PC-3 (cell line): ENCODE data around the gene PPP1R26.

Experiments
- EZH2 ChIP-seq: fragments of 300-600 bp; sonication (generic); IDR thresholded peaks from one replicate; pipeline ENCODE4 v1.6.1; 2017; ENCODE audit warnings: antibody characterized with exemption, mild to moderate bottlenecking, low read length; ENCODE audit not compliant: unreplicated experiment
- TF ChIP-seq, protein P1 (sequence below): fragments of 300-600 bp; sonication (generic); conservative IDR thresholded peaks from 2 replicates; pipeline ENCODE4 v1.5.1; 2017; ENCODE audit warnings: antibody characterized with exemption, low read depth, mild to moderate bottlenecking, low read length

DNA sequence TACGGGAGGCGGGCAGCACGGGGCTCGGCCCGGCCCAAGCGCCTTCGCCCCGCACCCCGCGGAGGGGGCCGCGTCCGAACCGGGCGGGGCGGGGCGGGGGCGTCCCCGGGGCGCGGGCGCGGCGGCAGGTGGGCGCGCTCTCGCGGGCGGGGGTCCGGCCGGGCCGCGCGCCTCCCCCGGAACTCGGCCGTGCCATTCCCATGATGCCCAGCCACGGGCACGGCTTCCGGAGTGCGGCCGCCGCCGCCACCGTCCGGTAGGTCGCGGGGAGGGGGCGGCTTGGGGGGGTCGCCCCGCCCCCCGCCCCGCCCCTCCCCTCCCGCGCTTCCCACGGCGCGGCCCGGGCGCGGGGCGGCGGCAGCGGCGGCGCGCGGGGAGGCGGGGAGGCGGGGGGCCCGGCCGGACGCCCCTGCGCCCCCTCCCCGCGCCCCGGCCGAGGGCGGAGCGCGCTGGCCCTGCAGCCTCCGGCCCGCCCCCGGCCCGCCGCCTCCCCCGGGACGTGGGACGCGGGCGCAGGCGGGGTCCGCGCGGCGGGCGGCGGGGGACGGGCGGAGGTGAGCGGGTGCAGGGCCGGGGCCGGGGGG lies at the start of gene PPP1R26:
- TF ChIP-seq, protein P1, sequence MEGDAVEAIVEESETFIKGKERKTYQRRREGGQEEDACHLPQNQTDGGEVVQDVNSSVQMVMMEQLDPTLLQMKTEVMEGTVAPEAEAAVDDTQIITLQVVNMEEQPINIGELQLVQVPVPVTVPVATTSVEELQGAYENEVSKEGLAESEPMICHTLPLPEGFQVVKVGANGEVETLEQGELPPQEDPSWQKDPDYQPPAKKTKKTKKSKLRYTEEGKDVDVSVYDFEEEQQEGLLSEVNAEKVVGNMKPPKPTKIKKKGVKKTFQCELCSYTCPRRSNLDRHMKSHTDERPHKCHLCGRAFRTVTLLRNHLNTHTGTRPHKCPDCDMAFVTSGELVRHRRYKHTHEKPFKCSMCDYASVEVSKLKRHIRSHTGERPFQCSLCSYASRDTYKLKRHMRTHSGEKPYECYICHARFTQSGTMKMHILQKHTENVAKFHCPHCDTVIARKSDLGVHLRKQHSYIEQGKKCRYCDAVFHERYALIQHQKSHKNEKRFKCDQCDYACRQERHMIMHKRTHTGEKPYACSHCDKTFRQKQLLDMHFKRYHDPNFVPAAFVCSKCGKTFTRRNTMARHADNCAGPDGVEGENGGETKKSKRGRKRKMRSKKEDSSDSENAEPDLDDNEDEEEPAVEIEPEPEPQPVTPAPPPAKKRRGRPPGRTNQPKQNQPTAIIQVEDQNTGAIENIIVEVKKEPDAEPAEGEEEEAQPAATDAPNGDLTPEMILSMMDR: no peak
- TF ChIP-seq EZH2: no peak
